A549 (cell line): ENCODE data around the gene NADK2.

Experiments
- CBX8 ChIP-seq: fragments of 200-600 bp; sonication (generic); IDR thresholded peaks from 2 replicates; pipeline ENCODE4 v1.6.1; 2016
- CTCF ChIP-seq: fragments of >200 bp; sonication (Bioruptor Twin); formaldehyde crosslinking; IDR thresholded peaks from 3 replicates; pipeline ENCODE4 v1.5.1; 2016
- EHF ChIP-seq: fragments of 250-450 bp; sonication (Bioruptor Pico); IDR thresholded peaks from 2 replicates; pipeline ENCODE4 v1.5.0; 2020; ENCODE audit warnings: mild to moderate bottlenecking
- EP300 ChIP-seq, 2 experiments: fragments of >200 bp; sonication (Bioruptor Twin); formaldehyde crosslinking; IDR thresholded peaks; 2 replicates in 1 of 2; 3 replicates in 1 of 2; pipeline ENCODE4 v1.6.1; 2016 to 2017
- JUN ChIP-seq, 2 experiments: fragments of >200 bp; sonication (Bioruptor Twin); formaldehyde crosslinking; IDR thresholded peaks; 2 replicates in 1 of 2; 3 replicates in 1 of 2; pipeline ENCODE4 v1.6.1; 2016 to 2017
- MAZ ChIP-seq: fragments of 150-350 bp; IDR thresholded peaks from 2 replicates; pipeline ENCODE4 v1.6.1; 2014; ENCODE audit warnings: antibody characterized with exemption, low read depth, low read length, borderline replicate concordance
- NR3C1 ChIP-seq: fragments of >200 bp; sonication (Bioruptor Twin); formaldehyde crosslinking; IDR thresholded peaks from 3 replicates; pipeline ENCODE4 v1.6.1; 2017
- REST ChIP-seq: fragments of 200-600 bp; sonication (generic); IDR thresholded peaks from 2 replicates; pipeline ENCODE4 v1.6.1; 2016; ENCODE audit warnings: antibody characterized with exemption, mild to moderate bottlenecking, moderate library complexity
- RFX5 ChIP-seq: fragments of 450-650 bp; IDR thresholded peaks from 2 replicates; pipeline ENCODE4 v1.7.1; 2014; ENCODE audit warnings: antibody characterized with exemption, mild to moderate bottlenecking, moderate library complexity
- SMC3 ChIP-seq: fragments of >200 bp; sonication (Bioruptor Twin); formaldehyde crosslinking; IDR thresholded peaks from 3 replicates; pipeline ENCODE4 v1.6.1; 2018; ENCODE audit warnings: inconsistent platforms
- USF2 ChIP-seq: fragments of 450-650 bp; IDR thresholded peaks from 2 replicates; pipeline ENCODE4 v1.6.1; 2014; ENCODE audit warnings: antibody characterized with exemption
- TF ChIP-seq, protein P1 (sequence below): fragments of >200 bp; sonication (Bioruptor Twin); formaldehyde crosslinking; IDR thresholded peaks from 3 replicates; pipeline ENCODE4 v1.6.1; 2016

- no peak for TF ChIP-seq CTCF
- no peak for TF ChIP-seq CBX8
- TF ChIP-seq, protein P1, sequence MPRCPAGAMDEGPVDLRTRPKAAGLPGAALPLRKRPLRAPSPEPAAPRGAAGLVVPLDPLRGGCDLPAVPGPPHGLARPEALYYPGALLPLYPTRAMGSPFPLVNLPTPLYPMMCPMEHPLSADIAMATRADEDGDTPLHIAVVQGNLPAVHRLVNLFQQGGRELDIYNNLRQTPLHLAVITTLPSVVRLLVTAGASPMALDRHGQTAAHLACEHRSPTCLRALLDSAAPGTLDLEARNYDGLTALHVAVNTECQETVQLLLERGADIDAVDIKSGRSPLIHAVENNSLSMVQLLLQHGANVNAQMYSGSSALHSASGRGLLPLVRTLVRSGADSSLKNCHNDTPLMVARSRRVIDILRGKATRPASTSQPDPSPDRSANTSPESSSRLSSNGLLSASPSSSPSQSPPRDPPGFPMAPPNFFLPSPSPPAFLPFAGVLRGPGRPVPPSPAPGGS: no peak
- TF ChIP-seq RFX5: no peak
- no peak for TF ChIP-seq EP300 (IDR thresholded peaks at IDR 0.05)
- no peak for TF ChIP-seq NR3C1
- no peak for TF ChIP-seq REST
- TF ChIP-seq JUN (IDR thresholded peaks at IDR 0.05): no peak
- TF ChIP-seq MAZ: no peak
- no peak for TF ChIP-seq EHF (CRISPR knock-in tag)
- TF ChIP-seq USF2: no peak
- TF ChIP-seq SMC3: no peak
Observed at GRCh38 chr5:36156121-36156601, 85.6 kb downstream of the NADK2 start.
